Panc1 (cell line): ENCODE results near the gene CD93.

Experiments
- CTCF ChIP-seq: fragments of 450-650 bp; IDR thresholded peaks from 2 replicates; pipeline ENCODE4 v1.5.1; 2017; ENCODE audit warnings: mild to moderate bottlenecking
- POLR2AphosphoS5 ChIP-seq: IDR thresholded peaks from 2 replicates; pipeline ENCODE4 v1.6.1; 2012; ENCODE audit warnings: mild to moderate bottlenecking, low read depth, low read length, moderate library complexity
- SIN3A ChIP-seq: IDR thresholded peaks from 2 replicates; pipeline ENCODE4 v1.6.1; 2012; ENCODE audit warnings: low read depth, mild to moderate bottlenecking, low read length, moderate library complexity, borderline replicate concordance; ENCODE audit not compliant: insufficient read depth

- no peak for TF ChIP-seq CTCF
- TF ChIP-seq POLR2AphosphoS5, result no peak
- no peak for TF ChIP-seq SIN3A
These were observed 15.7 kb upstream of the CD93 start for GRCh38 chr20:23101696-23102406.
